Activated T-cell treated with anti-CD3 and anti-CD28 coated beads, Interleukin-2, amount 50 U/mL, for 24 hours (primary cell): ENCODE results near the gene HOXA13.
A peak's percentile ranks its signal among the peaks of the same experiment; 100 is the strongest.

Source experiments
- DNase-seq: peaks from one replicate; pipeline ENCODE4 v3.0.0-alpha.2; 2020
- H3K27ac Mint-ChIP-seq: 2 replicates; pipeline ENCODE4 v1.8.0; 2020; ENCODE audit warnings: mild to moderate bottlenecking, mixed read lengths
- H3K27me3 Mint-ChIP-seq: 2 replicates; pipeline ENCODE4 v1.8.0; 2020; ENCODE audit warnings: mixed read lengths
- H3K36me3 Mint-ChIP-seq: 2 replicates; pipeline ENCODE4 v1.8.0; 2020; ENCODE audit warnings: low read depth, mixed read lengths
- H3K4me1 Mint-ChIP-seq: 2 replicates; pipeline ENCODE4 v1.8.0; 2020; ENCODE audit warnings: low read depth, mixed read lengths
- H3K4me3 Mint-ChIP-seq: 2 replicates; pipeline ENCODE4 v1.8.0; 2020; ENCODE audit warnings: mild to moderate bottlenecking, moderate library complexity, mixed read lengths
- H3K9me3 Mint-ChIP-seq: 2 replicates; pipeline ENCODE4 v1.8.0; 2020; ENCODE audit warnings: mixed read lengths

The HOXA13 gene

DNA sequence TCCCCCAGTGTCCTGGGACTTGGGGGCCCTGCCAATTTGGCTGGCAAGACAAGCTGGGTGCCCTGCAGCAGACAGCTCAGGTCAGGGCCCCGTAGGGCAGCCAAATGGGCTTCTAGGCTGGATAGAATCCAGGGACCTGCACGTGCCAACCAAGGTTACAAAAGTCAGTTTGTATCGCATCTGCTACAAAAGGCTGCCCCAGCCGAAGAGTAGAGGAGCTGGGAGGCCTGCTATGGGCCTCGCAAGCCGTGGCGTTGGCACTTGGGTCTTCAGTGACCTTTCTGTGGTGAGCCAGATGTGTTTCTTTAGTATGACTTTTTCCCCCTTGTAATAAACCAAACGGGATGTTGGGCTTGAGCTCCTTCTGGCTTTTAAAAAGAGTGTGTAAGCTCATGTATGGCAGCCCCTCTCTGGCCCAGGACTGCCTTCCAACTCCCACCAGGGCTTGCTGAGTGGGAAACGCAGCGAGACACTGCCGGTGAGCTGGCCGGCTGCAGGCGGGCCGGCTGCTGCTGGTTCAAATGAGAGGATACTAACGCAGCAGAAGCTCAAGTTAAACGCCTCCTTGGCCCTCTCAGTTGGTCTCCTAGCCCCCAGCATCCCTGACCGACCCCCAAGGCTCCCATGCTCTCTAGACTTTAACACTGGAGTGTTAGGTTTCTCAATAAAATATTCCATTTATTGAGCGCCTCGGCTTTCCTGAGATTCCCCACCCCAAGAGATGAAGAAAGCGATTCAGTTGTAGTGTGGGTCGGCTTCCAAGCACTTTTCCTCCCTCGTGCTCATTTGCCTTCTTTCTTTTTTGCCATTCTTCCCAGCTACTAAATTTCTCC lies 22.7 kb downstream of the HOXA13 start:
- Mint-ChIP-seq H3K27ac (no peak overlapping the region), H3K4me3 (no peak overlapping the region), H3K4me1 (peaks cover 12% of the 10 kb centered on the region), H3K9me3 (no peaks in the 10 kb centered on the region), H3K27me3 (peaks cover 84% of the 10 kb centered on the region), H3K36me3 (no peaks in the 10 kb centered on the region)
- DNase-seq, result no peak

DNA sequence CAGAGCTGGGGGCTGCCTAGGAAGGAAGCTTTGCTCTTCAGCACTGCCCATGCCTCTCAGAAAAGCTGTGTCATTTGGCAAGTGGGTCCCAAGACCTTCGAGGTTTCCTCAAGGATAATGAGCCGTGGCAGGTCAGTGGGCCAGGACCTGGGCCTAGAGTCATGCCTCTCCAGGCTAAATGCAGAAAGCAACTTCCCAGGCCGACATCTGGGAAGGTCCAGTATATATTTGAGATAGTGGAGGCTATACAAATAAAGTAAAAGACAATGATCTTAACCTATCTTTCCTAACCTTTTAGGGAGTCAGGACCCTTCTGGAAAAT lies 23.4 kb downstream of the HOXA13 start:
- H3K4me1 Mint-ChIP-seq, result peaks cover 19% of the 10 kb centered on the region
- no peaks in the 10 kb centered on the region for H3K36me3 Mint-ChIP-seq
- H3K4me3 Mint-ChIP-seq, result no peak overlapping the region
- no peak for DNase-seq
- peaks cover 84% of the 10 kb centered on the region for H3K27me3 Mint-ChIP-seq
- no peaks in the 10 kb centered on the region for H3K9me3 Mint-ChIP-seq
- no peak overlapping the region for H3K27ac Mint-ChIP-seq

DNA sequence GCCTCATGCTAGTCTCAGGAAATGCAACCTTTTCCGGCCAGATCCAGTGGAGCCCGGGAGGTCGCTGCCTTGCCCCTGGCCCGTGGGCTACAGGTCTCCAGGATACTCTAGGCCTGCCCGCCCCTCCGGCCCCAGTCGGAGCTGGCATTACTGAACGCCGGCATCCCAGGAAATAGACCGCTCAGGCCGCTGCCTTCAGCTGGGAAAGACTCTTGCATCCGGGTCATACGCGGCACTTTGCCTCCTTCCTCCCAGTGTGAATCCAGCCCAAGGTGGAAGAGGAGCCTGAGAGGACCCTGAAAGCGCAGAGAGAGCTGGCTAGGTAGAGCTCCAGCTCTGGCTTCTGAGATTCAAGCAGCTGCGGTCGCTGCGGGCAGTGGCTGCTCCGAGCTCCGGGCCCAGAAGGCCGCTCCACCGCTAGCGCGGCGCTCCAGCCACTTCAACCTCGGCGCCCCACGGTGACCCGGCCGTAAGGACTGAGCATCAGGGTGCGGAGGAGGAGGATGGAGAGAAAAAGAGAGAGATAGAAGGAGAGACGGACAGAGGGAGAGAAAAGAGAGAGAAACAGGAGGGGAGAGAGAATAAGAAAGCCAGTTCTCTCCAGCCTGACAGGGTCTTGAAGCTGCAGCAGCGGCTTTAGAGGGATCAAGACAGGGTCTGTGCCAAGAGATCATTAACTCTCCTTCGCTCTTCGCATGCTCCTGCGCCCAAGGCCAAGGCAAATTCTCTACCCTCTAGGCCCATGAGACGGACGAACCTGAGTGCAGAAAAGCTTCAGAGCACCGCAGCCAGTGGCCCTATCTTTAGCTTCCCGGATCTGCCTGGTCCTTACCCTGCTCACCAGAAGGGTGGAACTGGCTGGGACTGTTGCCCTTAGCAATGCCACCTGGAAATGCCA lies 24.0 kb downstream of the HOXA13 start:
- H3K36me3 Mint-ChIP-seq, result no peaks in the 10 kb centered on the region
- no peak overlapping the region for H3K27ac Mint-ChIP-seq
- H3K4me3 Mint-ChIP-seq, result no peak overlapping the region
- H3K4me1 Mint-ChIP-seq, result peaks cover 22% of the 10 kb centered on the region
- H3K9me3 Mint-ChIP-seq, result no peaks in the 10 kb centered on the region
- no peak for DNase-seq
- H3K27me3 Mint-ChIP-seq, result peaks cover 85% of the 10 kb centered on the region

DNA sequence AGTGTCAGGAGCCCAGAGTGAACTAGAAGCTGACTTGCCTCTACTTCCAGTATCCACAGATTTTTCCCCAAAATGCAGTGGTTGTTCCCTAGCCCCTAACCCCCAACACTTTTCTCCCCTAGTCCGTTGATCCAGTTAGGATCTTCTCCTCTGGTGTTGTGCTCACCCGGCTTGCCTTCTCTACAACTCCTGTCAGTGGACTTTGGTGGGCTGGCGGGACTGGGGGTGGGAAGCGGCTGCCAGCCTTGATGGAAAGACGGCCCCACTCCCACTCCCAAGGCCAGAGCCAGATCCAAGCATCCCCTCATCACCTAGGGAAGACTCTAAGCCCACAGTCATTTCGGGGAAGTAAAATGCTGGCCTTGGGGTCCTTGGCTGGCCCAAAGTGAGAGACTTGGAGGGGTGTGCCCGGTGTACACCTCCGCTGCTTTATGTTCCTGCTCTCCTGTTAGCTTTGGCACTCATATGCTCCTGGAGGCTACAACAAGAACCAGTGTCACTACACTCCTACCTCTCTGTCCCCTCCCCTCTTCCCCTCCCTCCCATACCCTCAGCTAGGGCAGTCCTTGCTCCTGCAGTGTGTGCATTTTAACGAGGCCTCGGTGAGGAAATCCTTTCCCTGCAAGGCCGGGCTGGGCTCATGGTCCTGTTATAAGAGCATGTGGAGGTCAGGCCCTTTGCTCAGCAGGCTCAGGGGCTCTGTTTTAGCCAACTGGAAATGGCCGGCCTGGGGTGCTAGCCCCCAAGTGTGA lies 24.8 kb downstream of the HOXA13 start:
- Mint-ChIP-seq H3K27ac (no peak overlapping the region), H3K4me1 (peaks cover 23% of the 10 kb centered on the region), H3K36me3 (no peaks in the 10 kb centered on the region), H3K9me3 (no peaks in the 10 kb centered on the region), H3K4me3 (peak overlapping the region; percentile 31), H3K27me3 (peaks cover 85% of the 10 kb centered on the region)
- DNase-seq, result peak; percentile 30

DNA sequence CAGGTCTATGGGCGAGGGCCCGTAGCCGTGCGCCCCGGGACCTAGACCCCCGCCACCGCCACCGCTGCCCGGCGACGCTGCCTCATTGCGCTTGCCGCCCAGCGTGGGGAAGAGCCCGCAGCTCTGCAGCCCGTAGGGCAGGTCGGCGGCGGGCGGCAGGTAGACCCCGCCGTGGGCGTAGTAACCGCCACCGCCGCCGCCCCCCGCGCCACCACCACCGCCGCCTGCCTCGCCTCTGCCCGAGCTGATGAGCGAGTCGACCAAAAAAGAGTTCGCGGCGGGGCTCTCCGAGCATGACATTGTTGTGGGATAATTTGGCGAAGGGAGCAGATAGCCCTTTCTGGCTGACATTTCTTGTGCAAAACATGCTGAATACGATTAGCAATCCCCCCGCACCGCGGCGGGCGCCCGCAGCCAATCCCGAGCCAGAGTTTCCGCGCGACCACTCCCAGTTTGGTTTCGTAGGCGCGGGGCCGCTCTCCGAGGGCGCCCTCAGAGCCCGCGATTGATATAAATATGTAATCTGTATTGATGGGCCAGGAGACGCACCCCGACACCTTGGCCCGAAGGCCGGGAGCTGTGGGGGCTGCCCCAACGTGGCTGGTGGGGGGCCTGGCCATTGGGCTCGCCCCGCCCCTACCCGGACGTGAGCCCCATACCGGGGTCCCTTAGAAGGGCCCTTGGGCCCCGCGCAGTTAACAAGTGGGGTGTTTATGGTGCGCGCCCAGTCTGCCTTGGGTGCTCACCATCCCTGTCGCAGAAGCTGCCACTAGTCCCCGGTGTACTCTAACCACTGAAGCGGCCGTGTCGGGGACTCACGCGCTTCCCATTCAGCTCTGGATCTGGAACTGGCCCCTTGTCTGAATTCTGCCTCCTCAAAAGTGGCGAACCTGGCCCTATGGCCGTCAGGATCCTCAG lies 25.7 kb downstream of the HOXA13 start, which contains the start of gene HOXA10:
TSS of gene HOXA10 (minus strand) at position 365 of the 918 bp plus-strand sequence. CDS start at position 351, 14 bp downstream.
- Mint-ChIP-seq H3K4me1 (peaks cover 21% of the 10 kb centered on the region), H3K27ac (no peak within 1 kb of the TSS), H3K4me3 (peak within 1 kb of the TSS; percentile 44), H3K36me3 (no peaks in the 10 kb centered on the region), H3K9me3 (no peaks in the 10 kb centered on the region), H3K27me3 (peaks cover 82% of the 10 kb centered on the region)
- peak; percentile 38 for DNase-seq

DNA sequence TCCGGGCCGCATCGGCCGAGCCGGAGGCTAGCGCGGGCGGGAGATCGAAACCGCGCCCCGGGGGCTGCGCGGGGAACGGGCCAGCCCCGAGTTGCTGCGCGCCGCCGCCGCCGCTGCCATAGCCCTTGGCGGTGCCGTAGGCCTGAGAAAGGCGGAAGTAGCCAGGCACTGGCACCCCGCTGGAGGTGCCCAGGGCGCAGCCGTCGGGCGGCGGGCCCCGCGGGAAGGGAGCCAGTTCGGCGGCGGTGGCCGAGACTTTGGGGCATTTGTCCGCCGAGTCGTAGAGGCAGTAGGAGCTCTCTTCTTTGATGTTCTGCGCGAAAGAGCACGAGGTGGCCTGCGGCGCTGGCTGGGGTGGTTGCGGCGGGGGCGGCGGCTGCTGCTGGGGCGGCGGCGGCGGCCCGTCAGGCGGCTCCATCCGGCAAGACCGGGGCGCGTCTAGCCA lies 26.4 kb downstream of the HOXA13 start:
- Mint-ChIP-seq H3K36me3 (no peaks in the 10 kb centered on the region), H3K27ac (no peak overlapping the region), H3K4me3 (no peak overlapping the region), H3K9me3 (no peaks in the 10 kb centered on the region), H3K4me1 (peaks cover 24% of the 10 kb centered on the region), H3K27me3 (peaks cover 83% of the 10 kb centered on the region)
- DNase-seq, result peak; percentile 62

DNA sequence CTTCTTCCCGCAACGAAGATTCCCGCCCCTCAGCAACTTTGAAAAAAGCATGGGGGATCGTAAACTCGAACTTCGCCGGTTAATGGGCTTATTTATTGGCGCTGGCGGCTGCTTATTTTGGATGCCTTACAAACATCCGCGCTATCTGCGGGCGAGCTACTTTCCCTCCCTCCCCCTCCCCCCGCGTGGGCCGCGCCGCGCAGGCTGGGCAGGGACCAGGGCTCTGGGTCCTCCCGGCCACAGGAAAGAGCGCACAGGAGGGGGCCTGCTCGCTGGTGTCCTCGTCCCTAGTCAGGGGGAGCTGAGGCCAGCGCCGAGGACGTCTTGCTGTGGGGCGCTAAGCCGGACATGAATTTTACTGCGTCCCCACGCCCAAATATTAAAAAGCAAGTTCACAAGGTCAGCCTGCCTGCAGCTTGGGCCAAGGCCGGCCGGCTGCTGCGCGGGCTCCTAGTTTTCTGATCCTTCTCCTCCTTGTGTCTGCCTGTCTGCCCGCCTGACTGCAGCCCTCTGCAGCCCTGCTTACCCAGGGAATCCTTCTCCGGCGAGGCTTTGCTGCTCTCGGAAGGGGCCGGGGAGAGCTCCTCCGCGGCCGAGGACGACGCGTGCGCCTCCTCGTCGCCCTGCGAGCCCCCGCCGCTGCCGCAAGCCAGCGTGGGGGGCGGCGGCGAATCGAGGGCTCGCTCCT lies 26.9 kb downstream of the HOXA13 start:
- Mint-ChIP-seq H3K4me1 (peaks cover 25% of the 10 kb centered on the region), H3K36me3 (no peaks in the 10 kb centered on the region), H3K4me3 (peak overlapping the region; percentile 44), H3K27ac (no peak overlapping the region), H3K27me3 (peaks cover 83% of the 10 kb centered on the region), H3K9me3 (no peaks in the 10 kb centered on the region)
- DNase-seq, result peak; percentile 57

DNA sequence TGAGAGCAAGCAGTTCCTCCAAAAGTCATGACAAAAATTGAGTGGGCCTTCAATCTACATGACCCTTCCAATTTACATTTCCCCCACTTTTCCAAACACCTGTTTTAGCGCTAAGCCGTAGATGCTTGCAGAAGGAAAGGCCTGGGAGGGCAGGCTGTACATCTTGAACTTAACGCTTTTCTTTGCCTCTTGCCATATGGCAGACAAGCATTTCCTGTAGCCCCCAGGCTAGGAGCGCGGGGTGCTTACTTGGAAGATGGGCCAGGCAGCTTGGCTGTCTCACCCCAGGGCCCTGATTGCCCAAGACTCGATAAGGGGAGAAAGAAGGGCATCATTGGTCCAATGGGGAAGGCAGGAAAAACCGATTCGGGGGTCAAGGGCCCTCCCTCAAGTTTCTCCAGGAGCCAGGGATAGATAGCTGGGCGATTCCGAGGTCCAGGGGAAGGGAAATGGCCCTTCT lies 27.5 kb downstream of the HOXA13 start:
- Mint-ChIP-seq H3K4me3 (no peak overlapping the region), H3K4me1 (peaks cover 27% of the 10 kb centered on the region), H3K9me3 (no peaks in the 10 kb centered on the region), H3K27me3 (peaks cover 83% of the 10 kb centered on the region), H3K36me3 (no peaks in the 10 kb centered on the region), H3K27ac (peak overlapping the region; percentile 77)
- no peak for DNase-seq

DNA sequence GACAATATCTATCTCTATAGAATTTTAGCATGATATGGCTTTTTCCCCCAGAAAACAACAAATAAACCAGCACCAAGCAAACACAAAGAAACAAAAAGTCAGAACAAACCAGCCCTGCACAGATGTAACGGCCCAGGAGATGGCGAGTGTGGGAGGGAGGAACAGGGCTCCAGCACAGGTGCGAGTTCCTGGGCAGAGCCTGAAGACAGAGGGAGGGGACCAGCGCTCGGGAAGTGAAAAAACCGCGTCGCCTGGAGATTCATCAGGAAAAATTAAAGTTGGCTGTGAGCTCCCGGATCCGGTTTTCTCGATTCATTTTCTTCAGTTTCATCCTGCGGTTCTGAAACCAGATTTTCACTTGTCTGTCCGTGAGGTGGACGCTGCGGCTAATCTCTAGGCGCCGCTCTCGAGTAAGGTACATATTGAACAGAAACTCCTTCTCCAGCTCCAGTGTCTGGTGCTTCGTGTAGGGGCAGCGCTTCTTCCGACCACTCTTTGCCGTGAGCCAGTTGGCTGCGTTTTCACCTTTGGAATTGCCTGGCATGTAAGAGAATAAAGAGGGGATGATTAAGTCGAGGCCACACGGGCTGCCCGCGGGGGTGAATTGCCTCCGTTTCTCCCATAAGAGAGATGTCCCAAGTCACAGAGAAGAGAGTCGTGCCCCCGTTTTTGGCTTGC lies 28.1 kb downstream of the HOXA13 start:
- Mint-ChIP-seq H3K4me3 (no peak overlapping the region), H3K4me1 (peaks cover 33% of the 10 kb centered on the region), H3K27ac (peak overlapping the region; percentile 77), H3K9me3 (no peaks in the 10 kb centered on the region), H3K36me3 (no peaks in the 10 kb centered on the region), H3K27me3 (peaks cover 83% of the 10 kb centered on the region)
- peak; percentile 42 for DNase-seq

DNA sequence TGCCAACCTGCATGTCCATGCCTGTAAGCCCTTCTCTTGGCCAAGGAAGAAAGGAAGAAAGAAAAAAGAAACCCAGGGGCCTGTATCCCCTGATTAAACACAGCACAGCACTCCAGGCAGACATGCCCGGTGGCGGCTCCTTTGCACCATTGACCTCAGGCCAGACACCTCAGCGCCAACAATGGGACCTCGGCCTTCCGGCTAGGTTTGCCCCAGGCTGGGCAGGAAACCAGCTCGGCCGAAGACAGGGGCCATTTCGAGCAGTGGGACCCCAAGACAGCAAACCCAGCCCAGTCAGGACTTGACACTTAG lies 28.6 kb downstream of the HOXA13 start:
- Mint-ChIP-seq H3K4me1 (peaks cover 35% of the 10 kb centered on the region), H3K27ac (peak overlapping the region; percentile 29), H3K9me3 (no peaks in the 10 kb centered on the region), H3K4me3 (no peak overlapping the region), H3K27me3 (peaks cover 83% of the 10 kb centered on the region), H3K36me3 (no peaks in the 10 kb centered on the region)
- peak; percentile 36 for DNase-seq

DNA sequence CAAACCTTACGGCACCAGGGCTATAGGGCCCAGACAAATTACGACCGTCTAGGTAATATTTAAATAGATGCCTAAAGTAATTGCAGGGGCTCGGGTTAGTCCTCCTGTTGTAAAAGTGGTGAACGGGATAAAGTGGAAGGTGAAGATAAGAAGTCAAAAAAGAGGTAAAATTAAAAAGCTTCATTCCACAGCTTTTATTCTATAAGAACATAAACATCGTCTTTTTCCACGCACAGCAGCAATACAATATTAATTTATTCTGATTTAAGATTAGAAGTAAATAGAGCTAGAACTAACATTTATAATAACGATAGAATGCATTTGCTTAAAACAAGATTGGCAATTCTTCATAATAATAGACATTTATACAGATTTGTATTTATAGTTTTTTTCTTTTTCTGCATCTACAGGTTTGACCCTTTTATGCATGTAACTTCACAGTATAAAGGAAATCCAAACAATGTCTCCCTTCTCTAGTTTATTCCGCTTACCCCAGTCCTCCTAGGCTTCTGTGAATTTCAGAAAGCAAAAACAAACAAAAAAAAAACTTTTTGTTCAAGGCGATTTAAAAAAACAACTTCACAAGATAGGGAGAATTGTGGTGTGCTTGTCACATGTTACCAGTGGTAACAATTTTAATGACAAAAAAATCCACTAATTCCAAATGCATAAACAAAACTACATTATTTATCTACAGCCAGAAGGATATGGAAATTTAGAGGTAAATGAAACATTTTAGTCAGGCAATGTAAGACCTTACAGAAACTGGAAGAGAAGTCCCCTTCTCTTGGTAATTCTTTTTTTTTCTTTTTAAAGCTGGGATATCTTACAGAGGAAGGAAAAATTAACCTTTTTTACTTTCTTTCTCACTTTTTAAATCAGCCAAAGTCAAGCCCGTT lies 29.2 kb downstream of the HOXA13 start:
- peaks cover 81% of the 10 kb centered on the region for H3K27me3 Mint-ChIP-seq
- no peak for DNase-seq
- H3K36me3 Mint-ChIP-seq, result no peaks in the 10 kb centered on the region
- no peak overlapping the region for H3K4me3 Mint-ChIP-seq
- peaks cover 38% of the 10 kb centered on the region for H3K4me1 Mint-ChIP-seq
- peak overlapping the region; percentile 29 for H3K27ac Mint-ChIP-seq
- H3K9me3 Mint-ChIP-seq, result no peaks in the 10 kb centered on the region
